ENCODE measurements around the gene ARHGEF17. TPM values are rescaled to one million over a fixed set of nuclear protein-coding genes. Genes with fewer than 3 reads are reported as not detected.
"Not testable (repeated sequence)": the region's sequence is repeated elsewhere in the genome, so short reads cannot be mapped to it uniquely, and the experiment has no call there.

ARHGEF17 gene
- total RNA-seq, 3 donors from 2014 or later (not counting 1 experiment from before 2014, with no cell fraction given): 0.02 to 0.88 (median 0.50) TPM

GRCh38 chr11:73272680-73273038 lies 35.4 kb upstream of the ARHGEF17 start:
- DNase-seq: no peak
- H3K27ac Mint-ChIP-seq: no peak overlapping the region
- H3K9me3 Mint-ChIP-seq: no peaks in the 10 kb centered on the region
- H3K27me3 Mint-ChIP-seq (ENCODE audit: low read depth in 2 of 2): peaks cover 0 to 3% of the 10 kb centered on the region in 2 donors
- Histone ChIP-seq H3K9me3 (ENCODE audit: control insufficient read depth, insufficient read depth, low read length) (no peaks in the 10 kb centered on the region), H3K36me3 (ENCODE audit: control insufficient read depth, insufficient read depth, low read length) (no peaks in the 10 kb centered on the region), H3K27ac (ENCODE audit: low read length) (no peak overlapping the region), H3K27me3 (ENCODE audit: control insufficient read depth, insufficient read depth, low read length) (no peaks in the 10 kb centered on the region), H3K4me3 (ENCODE audit: low read length) (no peak overlapping the region), H3K4me1 (ENCODE audit: control insufficient read depth, insufficient read depth, low read length) (peaks cover 14% of the 10 kb centered on the region)
- intact Hi-C loops (cut with micrococcal nuclease): no loop called here
- no peaks in the 10 kb centered on the region for H3K4me1 Mint-ChIP-seq
- no peak for TF ChIP-seq CTCF (IDR thresholded peaks at IDR 0.05)
- 97% methylated on average over 6 of the region's 7 CpGs for WGBS (ENCODE audit: insufficient coverage)
- H3K4me3 Mint-ChIP-seq: no peak overlapping the region
- ATAC-seq: no peak
- H3K36me3 Mint-ChIP-seq: no peaks in the 10 kb centered on the region

- Mint-ChIP-seq H3K4me1 (no peaks in the 10 kb centered on the region), H3K4me3 (no peak overlapping the region), H3K27ac (no peak overlapping the region), H3K9me3 (no peaks in the 10 kb centered on the region), H3K27me3 (ENCODE audit: low read depth in 2 of 2) (peaks cover 0 to 3% of the 10 kb centered on the region in 2 donors), H3K36me3 (no peaks in the 10 kb centered on the region)
- WGBS (ENCODE audit: insufficient coverage): 80% methylated on average over 7 of the region's 8 CpGs
- TF ChIP-seq CTCF (IDR thresholded peaks at IDR 0.05): no peak
- Histone ChIP-seq H3K36me3 (ENCODE audit: control insufficient read depth, insufficient read depth, low read length) (no peaks in the 10 kb centered on the region), H3K27me3 (ENCODE audit: control insufficient read depth, insufficient read depth, low read length) (no peaks in the 10 kb centered on the region), H3K9me3 (ENCODE audit: control insufficient read depth, insufficient read depth, low read length) (no peaks in the 10 kb centered on the region), H3K4me3 (ENCODE audit: low read length) (no peak overlapping the region), H3K4me1 (ENCODE audit: control insufficient read depth, insufficient read depth, low read length) (peaks cover 14% of the 10 kb centered on the region), H3K27ac (ENCODE audit: low read length) (no peak overlapping the region)
- intact Hi-C loops (cut with micrococcal nuclease): no loop called here
- no peak for ATAC-seq
- no peak for DNase-seq
Measured at GRCh38 chr11:73273222-73273895, 34.7 kb upstream of the ARHGEF17 start.

DNA sequence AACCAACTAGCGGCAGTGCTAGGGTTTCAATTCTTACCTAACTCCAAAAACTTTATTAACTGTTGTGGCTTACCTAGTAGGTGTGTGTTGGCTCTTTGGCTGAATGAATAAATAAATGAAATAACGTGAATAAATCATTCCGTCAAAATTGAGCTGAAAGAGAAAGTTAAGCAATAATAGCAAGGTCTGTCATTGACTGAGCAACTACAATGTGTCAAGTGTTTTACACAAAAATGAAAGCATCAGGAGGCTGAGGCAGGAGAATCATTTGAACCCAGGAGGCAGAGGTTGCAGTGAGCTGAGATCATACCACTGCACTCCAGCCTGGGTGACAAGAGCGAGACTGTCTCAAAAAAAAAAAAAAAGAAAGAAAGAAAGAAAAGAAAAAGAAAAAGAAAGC lies 33.9 kb upstream of the ARHGEF17 start:
- H3K4me3 Mint-ChIP-seq; DNase-seq; H3K4me1 Mint-ChIP-seq; H3K27me3 ChIP-seq (ENCODE audit: control insufficient read depth, insufficient read depth, low read length); H3K36me3 Mint-ChIP-seq; H3K9me3 Mint-ChIP-seq; H3K27ac Mint-ChIP-seq; intact Hi-C loops (cut with micrococcal nuclease); H3K36me3 ChIP-seq (ENCODE audit: control insufficient read depth, insufficient read depth, low read length); ATAC-seq; H3K27me3 Mint-ChIP-seq (ENCODE audit: low read depth in 2 of 2); H3K9me3 ChIP-seq (ENCODE audit: control insufficient read depth, insufficient read depth, low read length); H3K4me3 ChIP-seq (ENCODE audit: low read length); H3K27ac ChIP-seq (ENCODE audit: low read length): not testable (repeated sequence)
- WGBS (ENCODE audit: insufficient coverage): 94% methylated on average over 3 of the region's 4 CpGs
- peaks cover 14% of the 10 kb centered on the region for H3K4me1 ChIP-seq (ENCODE audit: control insufficient read depth, insufficient read depth, low read length)

- no peaks in the 10 kb centered on the region for H3K9me3 Mint-ChIP-seq
- no peak for DNase-seq
Measured at GRCh38 chr11:73274722-73275380, 33.2 kb upstream of the ARHGEF17 start.

More at GRCh38 chr11:73274722-73275380, 33.2 kb upstream of the ARHGEF17 start:
- Mint-ChIP-seq H3K27me3 (ENCODE audit: low read depth in 2 of 2) (peaks cover 0 to 3% of the 10 kb centered on the region in 2 donors), H3K4me1 (no peaks in the 10 kb centered on the region), H3K36me3 (no peaks in the 10 kb centered on the region), H3K27ac (no peak overlapping the region), H3K4me3 (no peak overlapping the region)
- H3K27ac ChIP-seq (ENCODE audit: low read length): no peak overlapping the region
- H3K36me3 ChIP-seq (ENCODE audit: control insufficient read depth, insufficient read depth, low read length): no peaks in the 10 kb centered on the region
- H3K4me3 ChIP-seq (ENCODE audit: low read length): no peak overlapping the region
- H3K4me1 ChIP-seq (ENCODE audit: control insufficient read depth, insufficient read depth, low read length): peaks cover 10% of the 10 kb centered on the region
- H3K9me3 ChIP-seq (ENCODE audit: control insufficient read depth, insufficient read depth, low read length): no peaks in the 10 kb centered on the region
- intact Hi-C loops (cut with micrococcal nuclease): no loop called here
- H3K27me3 ChIP-seq (ENCODE audit: control insufficient read depth, insufficient read depth, low read length): no peaks in the 10 kb centered on the region
- 60% methylated on average over 11 of the region's 11 CpGs for WGBS (ENCODE audit: insufficient coverage)
- TF ChIP-seq CTCF (IDR thresholded peaks at IDR 0.05): no peak
- ATAC-seq: no peak

Data from natural killer cell (primary cell).